ENCODE data around the gene PTPRZ1.

DNA sequence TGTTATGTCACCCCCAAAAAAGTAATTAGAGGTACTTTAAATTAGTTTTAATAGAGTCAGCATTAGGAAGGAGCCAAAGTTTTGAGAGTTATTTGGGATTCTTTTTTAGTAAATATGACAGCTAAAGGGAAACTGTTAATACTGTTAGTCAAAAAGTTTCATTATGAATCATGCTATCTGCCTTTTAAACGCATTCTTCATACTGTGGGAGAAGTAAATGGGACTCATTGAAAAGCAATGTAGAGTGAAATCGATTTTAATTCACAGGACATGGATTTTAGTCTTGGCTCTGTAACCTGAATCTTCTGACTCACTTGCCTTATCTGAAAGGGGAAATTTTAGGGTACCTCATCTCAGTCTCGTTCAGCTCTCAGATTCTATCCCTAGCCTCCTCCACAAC is 165.9 kb downstream of the PTPRZ1 start:
- TF ChIP-seq POLR2A (IDR thresholded peaks at IDR 0.05): no peak
- TF ChIP-seq, protein P1, sequence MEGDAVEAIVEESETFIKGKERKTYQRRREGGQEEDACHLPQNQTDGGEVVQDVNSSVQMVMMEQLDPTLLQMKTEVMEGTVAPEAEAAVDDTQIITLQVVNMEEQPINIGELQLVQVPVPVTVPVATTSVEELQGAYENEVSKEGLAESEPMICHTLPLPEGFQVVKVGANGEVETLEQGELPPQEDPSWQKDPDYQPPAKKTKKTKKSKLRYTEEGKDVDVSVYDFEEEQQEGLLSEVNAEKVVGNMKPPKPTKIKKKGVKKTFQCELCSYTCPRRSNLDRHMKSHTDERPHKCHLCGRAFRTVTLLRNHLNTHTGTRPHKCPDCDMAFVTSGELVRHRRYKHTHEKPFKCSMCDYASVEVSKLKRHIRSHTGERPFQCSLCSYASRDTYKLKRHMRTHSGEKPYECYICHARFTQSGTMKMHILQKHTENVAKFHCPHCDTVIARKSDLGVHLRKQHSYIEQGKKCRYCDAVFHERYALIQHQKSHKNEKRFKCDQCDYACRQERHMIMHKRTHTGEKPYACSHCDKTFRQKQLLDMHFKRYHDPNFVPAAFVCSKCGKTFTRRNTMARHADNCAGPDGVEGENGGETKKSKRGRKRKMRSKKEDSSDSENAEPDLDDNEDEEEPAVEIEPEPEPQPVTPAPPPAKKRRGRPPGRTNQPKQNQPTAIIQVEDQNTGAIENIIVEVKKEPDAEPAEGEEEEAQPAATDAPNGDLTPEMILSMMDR (IDR thresholded peaks at IDR 0.05): no peak
